Heart right ventricle (tissue), 16 donors: ENCODE results near the gene KLHL2. TPM values are rescaled to one million over a fixed set of nuclear protein-coding genes. Genes with fewer than 3 reads are reported as not detected.

Experiments used
- ATAC-seq, 8 donors: fragments of 200-7000 bp; cut with Tn5 transposase; one replicate each; pipeline ENCODE4 v1.9.1; 2020; ENCODE audit warnings: mild to moderate bottlenecking in 8 of 8, moderate library complexity in 8 of 8, moderate number of reproducible peaks in 1 of 8
- DNase-seq, 2 donors: peaks; one replicate each; pipeline ENCODE4 v3.0.0-alpha.2; 2020
- H3K27ac ChIP-seq, 10 donors: fragments of 200-600 bp; sonication (generic) in 2 of 10; one replicate each; pipeline versions ENCODE4 v1.5.0 to v1.8.0; 2020 to 2022; ENCODE audit warnings: mild to moderate bottlenecking in 3 of 10
- H3K27me3 ChIP-seq, 7 donors: fragments of 200-600 bp; one replicate each; pipeline ENCODE4 v1.8.0; 2021 to 2022; ENCODE audit warnings: mild to moderate bottlenecking in 2 of 7
- H3K36me3 ChIP-seq, 9 donors: fragments of 200-600 bp; sonication (generic) in 1 of 9; one replicate each; pipeline versions ENCODE4 v1.5.0 to v1.8.0; 2020 to 2022; ENCODE audit warnings: mild to moderate bottlenecking in 2 of 9
- H3K4me1 ChIP-seq, 9 donors: fragments of 200-600 bp; sonication (generic) in 1 of 9; one replicate each; pipeline versions ENCODE4 v1.5.0 to v1.8.0; 2020 to 2022; ENCODE audit warnings: mild to moderate bottlenecking in 4 of 9
- H3K4me3 ChIP-seq, 10 donors: fragments of 200-600 bp; sonication (generic) in 2 of 10; one replicate each; pipeline versions ENCODE4 v1.5.0 to v1.8.0; 2020 to 2022; ENCODE audit warnings: mild to moderate bottlenecking in 7 of 10, moderate library complexity in 2 of 10
- H3K9me3 ChIP-seq, 11 donors: fragments of 200-600 bp in 10 of 11; sonication (generic) in 2 of 11; one replicate each; pipeline versions ENCODE4 v1.5.0 to v1.8.0; 2013 to 2022; ENCODE audit warnings: mild to moderate bottlenecking in 2 of 11, control low read depth in 1 of 11, moderate library complexity in 1 of 11
- CTCF ChIP-seq, 9 donors: fragments of 200-600 bp; sonication (generic) in 2 of 9; IDR thresholded peaks; one replicate each; pipeline versions ENCODE4 v1.5.0 to v1.8.0; 2021 to 2022; ENCODE audit warnings: antibody characterized with exemption in 9 of 9, mild to moderate bottlenecking in 5 of 9, moderate library complexity in 1 of 9
- WGBS, 2 donors: extraction: QIAGEN DNeasy Blood & Tissue Kit; methylation state at CpG; one replicate each; pipeline ENCODE4 v1.1.7; 2013; ENCODE audit warnings: inconsistent platforms in 1 of 2; 5-methylcytosine and 5-hydroxymethylcytosine counted together
- intact Hi-C, 10 donors: fragments of 100-400 bp; cut with DNase I; formaldehyde crosslinking; loops; one replicate each; pipeline versions ENCODE4 v1.11.1 to v1.14.2; 2022
- polyA plus RNA-seq, 2 donors: library from polyadenylated mRNA; stranded (reverse); fragments of 200-250 nt; gene quantifications; one replicate each; pipeline ENCODE4 v1.2.3, GENCODE V29; 2013
- total RNA-seq, 10 donors: library from RNA; stranded (reverse); fragmentation: NEBNext Ultra II Directional in 3 of 10; extraction: Animal tissue kit (Norgen Biotek cat#: 25700) in 3 of 10; gene quantifications; one replicate each; pipeline versions ENCODE4 v1.2.1 to v1.2.4, GENCODE V29; 2021 to 2023
- donor health status: Arrhythmogenic right ventricular cardiomyopathy.
- donor health status: ischemic (EF 13 %, LVEDD 7.1; RV severe dilation, severe dysfunction).
- donor health status: healthy with polysubstance abuse.
- donor health status: DM: no; HTN: yes; CAD: no.
- donor health status: DM: no; HTN: no; CAD: no.
- donor health status: ischemic (EF 25% LVEDD 6.9; RV normal size, moderate dysfunction).
- donor health status: ischemic (EF 25% LVEDD 5.7; RV mildly dilated, moderate dysfunction).
- donor health status: healthy.
- donor health status: DM: yes; HTN: yes; CAD: no.
- donor health status: Ischemic cardiomyopathy.
- donor health status: ischemic (EF 35%, LVEDD 5.7; RV mildly dilated, moderate dysfunction).
- donor health status: nonischemic (EF 11% LVEDD 7.7; RV severe dilation, severe dysfunction).
- donor health status: DM: yes; HTN: yes; CAD: no.
- donor health status: PGD.
- donor health status: ischemic (EF 29% LVEDD 5.4; RV normal size, mild dysfunction).
- donor health status: nonischemic (EF 23%, LVEDD 6.1; RV moderate dilation, normal function).

Gene KLHL2
- total and polyA plus RNA-seq, 12 donors = 6.0 to 14.7 (median 10.9) TPM

- Histone ChIP-seq H3K27me3 (no peaks in the 10 kb centered on the region), H3K4me1 (peaks cover 0 to 22% (median 0%) of the 10 kb centered on the region in 9 donors), H3K9me3 (no peaks in the 10 kb centered on the region), H3K4me3 (no peak overlapping the region), H3K27ac (peak overlapping the region in 1 of 10 donors; percentile 16), H3K36me3 (peaks cover 0 to 28% (median 0%) of the 10 kb centered on the region in 9 donors)
- 76 to 90% methylated on average over 2 of the region's 2 CpGs for WGBS, 2 donors
- intact Hi-C loops = no loop called here
- no peak for TF ChIP-seq CTCF (IDR thresholded peaks at IDR 0.05)
- DNase-seq (no peak), ATAC-seq (no peak)
Observed at GRCh38 chr4:165293927-165294649, 86.7 kb downstream of the KLHL2 start.

- WGBS, 2 donors = 65 to 66% methylated on average over 5 of the region's 5 CpGs
- Histone ChIP-seq H3K4me3 (no peak overlapping the region), H3K27ac (peak overlapping the region in 1 of 10 donors; percentile 16), H3K27me3 (no peaks in the 10 kb centered on the region), H3K36me3 (peaks cover 0 to 34% (median 0%) of the 10 kb centered on the region in 9 donors), H3K4me1 (peaks cover 0 to 25% (median 0%) of the 10 kb centered on the region in 9 donors), H3K9me3 (no peaks in the 10 kb centered on the region)
- DNase-seq (no peak), ATAC-seq (no peak)
- intact Hi-C loops = no loop called here
- TF ChIP-seq CTCF (IDR thresholded peaks at IDR 0.05) = no peak
Observed at GRCh38 chr4:165294907-165295306, 87.5 kb downstream of the KLHL2 start.

GRCh38 chr4:165297626-165298025 is 90.3 kb downstream of the KLHL2 start:
- H3K27me3 ChIP-seq = no peaks in the 10 kb centered on the region
- 97% methylated on average over 8 of the region's 8 CpGs for whole genome bisulfite sequencing, 2 donors
- intact Hi-C loops = no loop called here

More at GRCh38 chr4:165297626-165298025, 90.3 kb downstream of the KLHL2 start:
- peaks cover 0 to 39% (median 0%) of the 10 kb centered on the region in 9 donors for H3K36me3 ChIP-seq
- H3K9me3 ChIP-seq = no peaks in the 10 kb centered on the region
- H3K4me1 ChIP-seq = peaks cover 0 to 41% (median 0%) of the 10 kb centered on the region in 9 donors
- ATAC-seq (no peak), DNase-seq (no peak)
- H3K27ac ChIP-seq = no peak overlapping the region
- no peak overlapping the region for H3K4me3 ChIP-seq
- TF ChIP-seq CTCF (IDR thresholded peaks at IDR 0.05) = no peak
